HepG2 (cell line): ENCODE data around the gene TOB2. TPM values are rescaled to one million over a fixed set of nuclear protein-coding genes. Genes with fewer than 3 reads are reported as not detected.

Source experiments
- ARID2 ChIP-seq: sonication (generic); formaldehyde crosslinking; IDR thresholded peaks from 2 replicates; pipeline ENCODE4 v1.8.1; 2022; ENCODE audit warnings: mild to moderate bottlenecking, missing genetic modification reagents, borderline replicate concordance
- ATM ChIP-seq: fragments of 450-650 bp; IDR thresholded peaks from 2 replicates; pipeline ENCODE4 v1.7.1; 2017; ENCODE audit warnings: mild to moderate bottlenecking, borderline replicate concordance
- DRAP1 ChIP-seq: IDR thresholded peaks from 2 replicates; pipeline ENCODE4 v1.6.1; 2016; ENCODE audit warnings: missing genetic modification reagents, missing compliant biosample characterization
- FOXA1 ChIP-seq, 2 experiments: fragments of 450-650 bp in 1 of 2; sonication (generic) in 1 of 2; formaldehyde crosslinking in 1 of 2; IDR thresholded peaks; 2 replicates each; pipeline versions ENCODE4 v1.4.0 to v1.6.1; 2016 to 2020; ENCODE audit warnings: missing genetic modification reagents in 1 of 2
- FOXO4 ChIP-seq: sonication (generic); formaldehyde crosslinking; conservative IDR thresholded peaks from 2 replicates; pipeline ENCODE4 v1.8.1; 2023; ENCODE audit warnings: missing genetic modification reagents
- HNRNPL ChIP-seq: fragments of 200-400 bp; formaldehyde crosslinking; IDR thresholded peaks from 2 replicates; pipeline ENCODE4 v1.6.1; 2017; ENCODE audit warnings: mild to moderate bottlenecking, low read depth, low read length
- HOXA5 ChIP-seq: sonication (generic); formaldehyde crosslinking; IDR thresholded peaks from 2 replicates; pipeline ENCODE4 v1.4.0; 2020; ENCODE audit warnings: missing genetic modification reagents
- HOXD1 ChIP-seq: sonication (generic); formaldehyde crosslinking; IDR thresholded peaks from 2 replicates; pipeline ENCODE4 v1.5.0; 2020; ENCODE audit warnings: missing genetic modification reagents
- KMT2A ChIP-seq: sonication (generic); formaldehyde crosslinking; IDR thresholded peaks from 2 replicates; pipeline ENCODE4 v1.4.0; 2020; ENCODE audit warnings: missing genetic modification reagents
- MLLT10 ChIP-seq: sonication (generic); formaldehyde crosslinking; IDR thresholded peaks from 2 replicates; pipeline ENCODE4 v1.4.0; 2020; ENCODE audit warnings: missing genetic modification reagents
- MTF1 ChIP-seq: sonication (generic); formaldehyde crosslinking; IDR thresholded peaks from 2 replicates; pipeline ENCODE4 v1.5.0; 2020; ENCODE audit warnings: missing genetic modification reagents
- NFIC ChIP-seq: IDR thresholded peaks from 2 replicates; pipeline ENCODE4 v1.6.1; 2012; ENCODE audit warnings: mild to moderate bottlenecking, low read length, inconsistent platforms
- NFKB2 ChIP-seq: sonication (generic); formaldehyde crosslinking; IDR thresholded peaks from 2 replicates; pipeline ENCODE4 v1.4.0; 2020; ENCODE audit warnings: missing genetic modification reagents, borderline replicate concordance
- PHF5A ChIP-seq: IDR thresholded peaks from one replicate; pipeline ENCODE4 v1.6.1; 2018; ENCODE audit warnings: low read depth, missing genetic modification reagents; ENCODE audit not compliant: unreplicated experiment
- POLR2AphosphoS5 ChIP-seq: IDR thresholded peaks from 2 replicates; pipeline ENCODE4 v1.6.1; 2012; ENCODE audit warnings: low read depth, low read length
- RFXAP ChIP-seq: sonication (generic); formaldehyde crosslinking; IDR thresholded peaks from 2 replicates; pipeline ENCODE4 v1.4.0; 2020; ENCODE audit warnings: missing genetic modification reagents, borderline replicate concordance
- SP1 ChIP-seq, 2 experiments: fragments of 450-650 bp in 1 of 2; sonication (generic) in 1 of 2; formaldehyde crosslinking in 1 of 2; IDR thresholded peaks; 2 replicates each; pipeline versions ENCODE4 v1.4.0 to v1.6.1; 2016 to 2020; ENCODE audit warnings: missing genetic modification reagents in 1 of 2
- SYNCRIP ChIP-seq: fragments of 200-400 bp; formaldehyde crosslinking; IDR thresholded peaks from 2 replicates; pipeline ENCODE4 v1.6.1; 2018; ENCODE audit warnings: mild to moderate bottlenecking, low read depth, low read length; ENCODE audit not compliant: insufficient read depth
- ZBTB3 ChIP-seq: sonication (generic); formaldehyde crosslinking; IDR thresholded peaks from 2 replicates; pipeline ENCODE4 v1.4.0; 2020; ENCODE audit warnings: low read depth, mild to moderate bottlenecking, moderate library complexity, missing genetic modification reagents, borderline replicate concordance
- ZFX ChIP-seq: sonication (generic); formaldehyde crosslinking; IDR thresholded peaks from 2 replicates; pipeline ENCODE4 v1.4.0; 2020; ENCODE audit warnings: mild to moderate bottlenecking, low read depth, missing genetic modification reagents, moderate library complexity
- ZNF296 ChIP-seq: sonication (generic); formaldehyde crosslinking; conservative IDR thresholded peaks from 2 replicates; pipeline ENCODE4 v1.5.0; 2020; ENCODE audit warnings: mild to moderate bottlenecking, missing genetic modification reagents
- ZNF549 ChIP-seq: sonication (generic); formaldehyde crosslinking; IDR thresholded peaks from 2 replicates; pipeline ENCODE4 v1.5.0; 2020; ENCODE audit warnings: missing genetic modification reagents
- ZNF563 ChIP-seq: sonication (generic); formaldehyde crosslinking; IDR thresholded peaks from 2 replicates; pipeline ENCODE4 v1.8.0; 2022; ENCODE audit warnings: mild to moderate bottlenecking, moderate library complexity, missing genetic modification reagents
- ZNF770 ChIP-seq: sonication (generic); formaldehyde crosslinking; IDR thresholded peaks from 2 replicates; pipeline ENCODE4 v1.5.0; 2020; ENCODE audit warnings: mild to moderate bottlenecking, missing genetic modification reagents
- polyA plus RNA-seq, 8 experiments: library from polyadenylated mRNA; depleted of rRNA in 3 of 8; stranded (reverse) in 7 of 8; unstranded in 1 of 8; fragments of >200 nt; fragmentation: Illumina TruSeq in 4 of 8; extraction: Trizol in 4 of 8; gene quantifications; 2 replicates each; pipeline versions ENCODE4 v1.2.1 to v1.2.3, GENCODE V29; 2011 to 2016; ENCODE audit warnings: low read depth in 4 of 8, missing spikeins in 1 of 8, mixed read lengths in 1 of 8; ENCODE audit not compliant: insufficient read depth in 1 of 8
- total RNA-seq, 5 experiments: library from RNA; depleted of rRNA; stranded (reverse); fragments of >200 nt; fragmentation: Illumina TruSeq; extraction: Trizol; gene quantifications; 2 replicates each; pipeline ENCODE4 v1.2.3, GENCODE V29; 2016; ENCODE audit warnings: low read depth in 1 of 5
- TF ChIP-seq, protein P1 (sequence below): sonication (generic); formaldehyde crosslinking; IDR thresholded peaks from 2 replicates; pipeline ENCODE4 v1.5.0; 2020; ENCODE audit warnings: missing genetic modification reagents

Gene TOB2
- total and polyA plus RNA-seq, 2 of the 13 experiments (the other 11 are each of a cell fraction or from before 2014, with no cell fraction given): 12.2 to 13.7 TPM

GRCh38 chr22:41446639-41447434 lies at the start of gene TOB2 (continued):
- TF ChIP-seq HOXA5 (CRISPR knock-in tag) (peak; percentile 98), KMT2A (CRISPR knock-in tag) (peak; percentile 93), ZNF296 (peak; percentile 79; the same call in 1 of the 2 replicates), MTF1 (CRISPR knock-in tag) (peak; percentile 70; the same call in 1 of the 2 replicates), POLR2AphosphoS5 (peak; percentile 99), ZNF563 (peak; percentile 86), DRAP1 (CRISPR knock-in tag) (peak; percentile 98), NFKB2 (CRISPR knock-in tag) (peak; percentile 97), ZBTB3 (CRISPR knock-in tag) (peak; percentile 95), ZFX (CRISPR knock-in tag) (peak; percentile 89), RFXAP (CRISPR knock-in tag) (peak; percentile 99), SYNCRIP (no peak), HOXD1 (CRISPR knock-in tag) (peak; percentile 83; the same call in 1 of the 2 replicates), NFIC (no peak; the same call in 1 of the 2 replicates), ZNF770 (peak; percentile 76), ZNF549 (CRISPR knock-in tag) (no peak), PHF5A (CRISPR knock-in tag) (peak; percentile 94), ARID2 (CRISPR knock-in tag) (peak; percentile 50), SP1 (IDR thresholded peaks at IDR 0.05) (0 out of 2 replicates have a peak, but pooled peaks have one; percentile 75), SP1 (CRISPR knock-in tag; IDR thresholded peaks at IDR 0.05) (peak; percentile 100), MLLT10 (CRISPR knock-in tag) (peak; percentile 39; the same call in 1 of the 2 replicates), ATM (no peak), FOXO4 (peak; percentile 58; the same call in 1 of the 2 replicates), HNRNPL (peak; percentile 87), FOXA1 (IDR thresholded peaks at IDR 0.05) (no peak), FOXA1 (CRISPR knock-in tag; IDR thresholded peaks at IDR 0.05) (peak; percentile 45; the same call in 1 of the 2 replicates)
- TF ChIP-seq, protein P1, sequence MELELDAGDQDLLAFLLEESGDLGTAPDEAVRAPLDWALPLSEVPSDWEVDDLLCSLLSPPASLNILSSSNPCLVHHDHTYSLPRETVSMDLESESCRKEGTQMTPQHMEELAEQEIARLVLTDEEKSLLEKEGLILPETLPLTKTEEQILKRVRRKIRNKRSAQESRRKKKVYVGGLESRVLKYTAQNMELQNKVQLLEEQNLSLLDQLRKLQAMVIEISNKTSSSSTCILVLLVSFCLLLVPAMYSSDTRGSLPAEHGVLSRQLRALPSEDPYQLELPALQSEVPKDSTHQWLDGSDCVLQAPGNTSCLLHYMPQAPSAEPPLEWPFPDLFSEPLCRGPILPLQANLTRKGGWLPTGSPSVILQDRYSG (CRISPR knock-in tag): peak; percentile 75; the same call in 1 of the 2 replicates
